Stimulated activated naive CD8-positive, alpha-beta T cell treated with anti-CD3 and anti-CD28 coated beads, Interleukin-15, amount 100 ng/mL, for 72 hours (primary cell): ENCODE data around the gene ALOX15B.

Experiments used
- ATAC-seq: fragments of 150-1000 bp; cut with Tn5 transposase; 2 replicates; pipeline ENCODE4 v1.10.0; 2021; ENCODE audit warnings: mild to moderate bottlenecking, moderate library complexity
- DNase-seq, 2 donors: peaks; one replicate each; pipeline ENCODE4 v3.0.0; 2021 to 2022
- H3K27ac Mint-ChIP-seq, 2 donors: one replicate each; pipeline ENCODE4 v1.8.0; 2022; ENCODE audit warnings: mild to moderate bottlenecking in 2 of 2, mixed read lengths in 2 of 2, moderate library complexity in 2 of 2
- H3K27me3 Mint-ChIP-seq: one replicate; pipeline ENCODE4 v1.8.0; 2022; ENCODE audit warnings: mixed read lengths
- H3K4me1 Mint-ChIP-seq: one replicate; pipeline ENCODE4 v1.8.0; 2022; ENCODE audit warnings: mild to moderate bottlenecking, mixed read lengths
- H3K4me3 Mint-ChIP-seq, 2 donors: one replicate each; pipeline ENCODE4 v1.8.0; 2022; ENCODE audit warnings: mild to moderate bottlenecking in 2 of 2, mixed read lengths in 2 of 2, moderate library complexity in 1 of 2
- H3K9me3 Mint-ChIP-seq, 2 donors: one replicate each; pipeline ENCODE4 v1.8.0; 2022; ENCODE audit warnings: mixed read lengths in 2 of 2

Gene ALOX15B

DNA sequence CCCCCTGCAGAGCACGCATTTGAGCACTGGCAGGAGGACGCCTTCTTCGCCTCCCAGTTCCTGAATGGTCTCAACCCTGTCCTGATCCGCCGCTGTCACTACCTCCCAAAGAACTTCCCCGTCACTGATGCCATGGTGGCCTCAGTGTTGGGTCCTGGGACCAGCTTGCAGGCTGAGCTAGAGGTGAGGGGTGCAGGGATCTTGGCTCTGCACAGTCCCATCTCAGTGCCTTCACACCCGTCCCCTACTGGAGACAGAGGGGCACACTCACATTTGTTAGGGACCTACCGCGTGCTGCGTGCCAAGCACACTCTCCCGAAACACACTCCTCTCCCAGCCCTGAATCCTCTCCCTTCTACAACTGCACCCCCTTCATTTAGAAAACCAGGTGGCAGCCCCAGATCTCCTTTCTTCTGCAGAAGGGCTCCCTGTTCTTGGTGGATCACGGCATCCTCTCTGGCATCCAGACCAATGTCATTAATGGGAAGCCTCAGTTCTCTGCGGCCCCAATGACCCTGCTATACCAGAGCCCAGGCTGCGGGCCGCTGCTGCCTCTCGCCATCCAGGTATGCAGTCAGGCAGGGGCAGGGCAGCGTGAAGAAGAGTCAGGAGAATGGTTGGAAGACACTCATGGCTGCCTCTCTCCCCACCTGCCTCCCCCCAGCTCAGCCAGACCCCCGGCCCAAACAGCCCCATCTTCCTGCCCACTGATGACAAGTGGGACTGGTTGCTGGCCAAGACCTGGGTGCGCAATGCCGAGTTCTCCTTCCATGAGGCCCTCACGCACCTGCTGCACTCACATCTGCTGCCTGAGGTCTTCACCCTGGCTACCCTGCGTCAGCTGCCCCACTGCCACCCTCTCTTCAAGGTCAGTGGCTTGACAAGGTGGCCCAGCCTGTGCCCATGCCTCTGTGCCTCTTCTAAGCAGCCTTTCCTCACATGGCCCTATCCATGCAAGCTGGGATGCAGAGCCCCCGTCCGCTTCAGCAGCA lies 6.3 kb downstream of the ALOX15B start:
- H3K4me3 Mint-ChIP-seq: no peak overlapping the region
- no peak for ATAC-seq
- H3K4me1 Mint-ChIP-seq: no peaks in the 10 kb centered on the region
- DNase-seq: no peak
- no peak overlapping the region for H3K27ac Mint-ChIP-seq
- peaks cover 18% of the 10 kb centered on the region for H3K27me3 Mint-ChIP-seq
- H3K9me3 Mint-ChIP-seq: no peaks in the 10 kb centered on the region

DNA sequence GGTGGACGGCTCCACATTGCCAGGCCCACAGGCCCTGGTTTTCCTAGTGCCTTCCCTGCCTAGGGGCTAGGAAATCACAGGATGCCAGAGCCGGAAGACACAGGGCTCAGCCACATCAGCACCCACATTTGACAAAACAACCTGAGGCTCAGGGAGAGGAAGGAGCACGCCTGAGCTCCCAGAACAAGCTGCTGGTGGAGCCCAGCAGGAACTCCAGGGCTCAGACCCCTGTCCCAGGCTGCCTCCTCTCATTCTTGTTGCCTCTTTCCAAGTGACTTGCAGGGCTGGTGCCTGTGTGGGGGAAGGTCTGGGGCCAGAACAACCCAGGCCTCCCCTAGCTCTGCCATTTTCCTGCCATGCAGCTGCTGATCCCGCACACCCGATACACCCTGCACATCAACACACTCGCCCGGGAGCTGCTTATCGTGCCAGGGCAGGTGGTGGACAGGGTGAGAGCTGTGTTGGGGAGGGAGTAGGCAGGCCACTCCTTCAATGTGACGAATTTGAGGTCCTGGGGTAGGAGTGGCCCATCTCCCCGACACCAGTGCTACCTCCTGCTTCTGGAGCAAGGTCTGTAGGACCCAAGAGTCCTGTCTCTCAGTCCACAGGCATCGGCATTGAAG lies 7.6 kb downstream of the ALOX15B start:
- Mint-ChIP-seq H3K27ac (peak overlapping the region in 1 of 2 donors; percentile 55), H3K4me1 (no peaks in the 10 kb centered on the region), H3K9me3 (no peaks in the 10 kb centered on the region), H3K4me3 (no peak overlapping the region), H3K27me3 (peaks cover 6% of the 10 kb centered on the region)
- ATAC-seq (no peak), DNase-seq (no peak)

DNA sequence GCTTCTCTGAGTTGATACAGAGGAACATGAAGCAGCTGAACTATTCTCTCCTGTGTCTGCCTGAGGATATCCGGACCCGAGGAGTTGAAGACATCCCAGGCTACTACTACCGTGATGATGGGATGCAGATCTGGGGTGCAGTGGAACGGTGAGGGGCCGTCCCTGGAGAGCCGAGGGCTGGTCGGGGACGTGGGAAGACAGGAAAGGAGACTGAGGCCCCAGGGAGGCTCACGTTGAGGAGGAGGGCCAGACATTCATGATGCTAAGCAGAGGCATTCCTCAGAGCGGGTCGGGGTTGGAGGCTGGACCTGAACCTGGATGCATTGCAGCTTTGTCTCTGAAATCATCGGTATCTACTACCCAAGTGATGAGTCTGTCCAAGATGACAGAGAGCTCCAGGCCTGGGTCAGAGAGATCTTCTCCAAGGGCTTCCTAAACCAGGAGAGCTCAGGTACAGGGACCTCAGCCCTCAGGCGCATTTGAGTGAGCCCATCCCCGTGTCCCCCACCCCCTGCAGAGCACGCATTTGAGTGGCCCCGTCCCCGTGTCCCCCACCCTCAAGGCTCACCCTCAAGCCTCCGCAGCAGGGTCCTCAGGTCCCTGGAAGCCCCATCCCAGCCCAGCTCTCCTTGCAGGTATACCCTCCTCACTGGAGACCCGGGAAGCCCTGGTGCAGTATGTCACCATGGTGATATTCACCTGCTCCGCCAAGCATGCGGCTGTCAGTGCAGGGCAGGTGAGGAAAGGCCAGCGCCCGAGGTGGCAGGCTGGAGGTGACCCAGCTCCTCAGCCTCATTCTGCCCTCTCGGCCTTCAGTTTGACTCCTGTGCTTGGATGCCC lies 8.3 kb downstream of the ALOX15B start:
- Mint-ChIP-seq H3K27ac (peak overlapping the region in 1 of 2 donors; percentile 55), H3K27me3 (peaks cover 6% of the 10 kb centered on the region), H3K4me1 (no peaks in the 10 kb centered on the region), H3K9me3 (no peaks in the 10 kb centered on the region), H3K4me3 (no peak overlapping the region)
- DNase-seq (no peak), ATAC-seq (no peak)

DNA sequence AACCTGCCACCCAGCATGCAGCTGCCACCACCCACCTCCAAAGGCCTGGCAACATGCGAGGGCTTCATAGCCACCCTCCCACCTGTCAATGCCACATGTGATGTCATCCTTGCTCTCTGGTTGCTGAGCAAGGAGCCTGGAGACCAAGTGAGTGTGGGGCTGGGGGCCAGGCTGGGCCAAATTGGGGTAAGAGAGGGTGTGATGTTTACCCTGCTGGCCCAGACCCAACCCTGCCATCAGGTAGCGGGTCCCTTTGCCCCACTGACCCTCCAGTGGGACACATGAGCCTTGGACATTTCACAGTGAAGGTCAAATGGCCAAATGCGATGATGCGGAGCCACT lies 8.9 kb downstream of the ALOX15B start:
- Mint-ChIP-seq H3K27ac (no peak overlapping the region), H3K4me1 (no peaks in the 10 kb centered on the region), H3K4me3 (no peak overlapping the region), H3K27me3 (peaks cover 6% of the 10 kb centered on the region), H3K9me3 (no peaks in the 10 kb centered on the region)
- DNase-seq (no peak), ATAC-seq (no peak)

DNA sequence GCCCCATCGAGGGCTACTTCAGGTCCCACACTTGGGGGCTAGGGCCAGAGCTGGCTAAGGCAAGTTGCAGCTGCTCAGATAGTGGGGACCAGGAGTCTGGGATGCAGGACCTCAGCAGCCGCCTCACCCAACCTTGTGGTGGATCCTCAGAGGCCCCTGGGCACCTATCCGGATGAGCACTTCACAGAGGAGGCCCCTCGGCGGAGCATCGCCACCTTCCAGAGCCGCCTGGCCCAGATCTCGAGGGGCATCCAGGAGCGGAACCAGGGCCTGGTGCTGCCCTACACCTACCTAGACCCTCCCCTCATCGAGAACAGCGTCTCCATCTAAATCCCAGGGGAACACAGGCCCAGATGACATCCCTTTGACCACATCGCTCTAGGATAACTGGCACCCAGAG lies 9.4 kb downstream of the ALOX15B start:
- DNase-seq (no peak), ATAC-seq (no peak)
- Mint-ChIP-seq H3K9me3 (no peaks in the 10 kb centered on the region), H3K4me3 (no peak overlapping the region), H3K27me3 (peaks cover 6% of the 10 kb centered on the region), H3K4me1 (no peaks in the 10 kb centered on the region), H3K27ac (no peak overlapping the region)

DNA sequence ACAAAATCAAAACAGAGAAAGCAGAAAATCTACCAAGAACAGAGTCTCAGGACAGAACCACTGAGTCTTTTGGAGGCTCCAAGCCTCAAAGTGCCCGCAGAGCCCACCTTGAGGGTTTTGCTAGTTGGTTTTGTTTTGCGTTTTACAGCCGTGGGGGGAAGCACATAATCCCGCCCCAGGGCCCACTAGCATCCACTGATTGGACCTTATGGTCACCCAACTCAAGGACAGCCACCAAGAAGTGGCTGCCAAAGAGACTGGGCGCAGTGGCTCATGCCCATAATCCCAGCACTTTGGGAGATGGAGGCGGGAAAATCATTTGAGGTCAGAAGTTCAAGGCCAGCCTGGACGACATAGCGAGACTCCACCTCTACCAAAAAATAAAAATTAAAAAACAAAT lies 9.9 kb downstream of the ALOX15B start:
- Mint-ChIP-seq H3K9me3 (no peaks in the 10 kb centered on the region), H3K4me1 (no peaks in the 10 kb centered on the region), H3K27me3 (peaks cover 6% of the 10 kb centered on the region), H3K4me3 (no peak overlapping the region), H3K27ac (no peak overlapping the region)
- ATAC-seq (no peak), DNase-seq (no peak)

GRCh38 chr17:8051831-8052230 lies 13.0 kb downstream of the ALOX15B start:
- DNase-seq: no peak
- ATAC-seq: no peak
- H3K4me3 Mint-ChIP-seq: no peak overlapping the region
- H3K4me1 Mint-ChIP-seq: peaks cover 14% of the 10 kb centered on the region
- no peaks in the 10 kb centered on the region for H3K9me3 Mint-ChIP-seq
- H3K27ac Mint-ChIP-seq: no peak overlapping the region
- H3K27me3 Mint-ChIP-seq: peaks cover 15% of the 10 kb centered on the region

DNA sequence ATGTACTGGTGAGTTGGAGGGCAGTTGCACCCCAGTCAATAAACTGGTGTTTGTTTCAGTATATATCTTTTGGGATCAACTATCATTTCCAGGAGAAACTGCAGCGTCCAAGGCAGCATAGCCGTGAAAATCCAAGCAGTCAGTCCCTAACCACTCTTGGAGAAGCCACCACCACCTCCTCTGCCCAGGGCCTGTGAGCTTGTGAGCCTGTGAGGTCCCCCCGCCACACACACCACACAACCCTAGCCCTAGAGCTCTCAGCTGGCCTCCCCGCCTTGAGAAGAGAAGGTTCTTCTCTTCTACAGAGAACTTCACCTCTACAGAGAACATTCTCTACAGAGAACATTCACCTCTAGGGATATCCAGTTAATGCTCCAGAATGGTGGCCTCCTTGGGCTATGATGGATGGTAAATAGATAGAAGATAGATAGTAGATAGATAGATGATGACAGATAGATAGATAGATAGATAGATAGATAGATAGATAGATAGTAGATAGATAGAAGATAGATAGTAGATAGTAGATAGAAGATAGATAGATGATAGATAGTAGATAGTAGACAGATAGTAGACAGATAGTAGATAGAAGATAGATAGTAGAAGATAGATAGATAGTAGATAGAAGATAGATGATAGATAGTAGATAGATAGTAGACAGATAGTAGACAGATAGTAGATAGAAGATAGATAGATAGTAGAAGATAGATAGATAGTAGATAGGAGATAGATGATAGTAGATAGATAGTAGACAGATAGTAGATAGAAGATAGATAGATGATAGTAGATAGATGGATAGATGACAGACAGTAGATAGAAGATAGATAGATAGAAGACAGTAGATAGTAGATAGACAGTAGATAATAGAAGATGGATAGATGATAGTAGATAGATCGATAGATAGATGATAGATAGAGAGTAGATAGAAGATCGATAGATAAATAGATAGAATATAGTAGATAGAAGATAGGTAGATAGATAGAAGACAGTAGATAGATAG lies 13.7 kb downstream of the ALOX15B start:
- no peak overlapping the region for H3K4me3 Mint-ChIP-seq
- H3K4me1 Mint-ChIP-seq: peaks cover 22% of the 10 kb centered on the region
- ATAC-seq (no peak), DNase-seq (no peak)
- no peak overlapping the region for H3K27ac Mint-ChIP-seq
- H3K27me3 Mint-ChIP-seq: peaks cover 21% of the 10 kb centered on the region
- no peaks in the 10 kb centered on the region for H3K9me3 Mint-ChIP-seq

DNA sequence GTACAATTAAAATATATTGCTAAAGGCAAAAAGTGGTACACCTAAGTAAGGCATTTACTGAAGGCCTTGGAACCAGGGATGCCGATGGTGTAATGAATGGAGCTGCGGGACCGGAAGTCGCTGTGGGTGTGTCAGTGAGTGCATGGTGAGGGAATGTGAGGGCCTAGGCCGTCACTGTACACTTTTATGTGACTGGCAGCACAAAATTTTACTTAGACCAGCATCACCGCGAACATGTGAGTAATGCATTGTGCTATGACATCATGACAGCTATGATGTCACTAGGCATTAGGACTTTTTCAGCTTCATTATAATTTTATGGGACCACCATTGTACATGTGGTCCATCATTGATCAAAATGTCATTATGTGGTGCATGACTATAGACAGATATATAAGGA lies 14.7 kb downstream of the ALOX15B start:
- no peaks in the 10 kb centered on the region for H3K9me3 Mint-ChIP-seq
- no peak for ATAC-seq
- no peak overlapping the region for H3K27ac Mint-ChIP-seq
- DNase-seq: no peak
- H3K27me3 Mint-ChIP-seq: peaks cover 32% of the 10 kb centered on the region
- peaks cover 22% of the 10 kb centered on the region for H3K4me1 Mint-ChIP-seq
- no peak overlapping the region for H3K4me3 Mint-ChIP-seq

DNA sequence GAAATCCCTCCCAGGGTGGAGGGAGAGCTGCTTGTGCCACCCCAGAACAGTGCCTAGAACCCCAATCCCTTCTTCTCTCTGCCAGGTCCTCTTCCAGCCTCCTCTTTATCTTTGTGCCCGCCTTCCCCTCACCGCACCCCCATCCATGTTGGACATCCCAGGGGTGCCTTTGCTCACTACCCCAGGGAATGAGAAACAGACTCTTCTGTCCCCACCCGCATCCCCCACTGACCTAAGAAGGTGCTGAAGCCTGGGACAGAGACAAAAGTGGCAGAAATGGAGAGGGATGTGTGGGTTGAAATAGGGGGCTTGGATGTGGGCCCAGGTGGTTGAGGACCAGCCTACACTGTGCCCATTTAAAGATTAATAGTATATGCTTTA lies 17.0 kb downstream of the ALOX15B start:
- no peak for ATAC-seq
- Mint-ChIP-seq H3K27ac (peak overlapping the region in 1 of 2 donors; percentile 1), H3K4me3 (no peak overlapping the region), H3K27me3 (peaks cover 54% of the 10 kb centered on the region), H3K9me3 (no peaks in the 10 kb centered on the region), H3K4me1 (peaks cover 28% of the 10 kb centered on the region)
- no peak for DNase-seq

- peak; percentile 44 to 77 for DNase-seq
- no peak overlapping the region for H3K27ac Mint-ChIP-seq
- H3K4me3 Mint-ChIP-seq: peak overlapping the region in 1 of 2 donors; percentile 21
- peak; percentile 94 for ATAC-seq
- H3K4me1 Mint-ChIP-seq: peaks cover 28% of the 10 kb centered on the region
- H3K27me3 Mint-ChIP-seq: peaks cover 60% of the 10 kb centered on the region
- no peaks in the 10 kb centered on the region for H3K9me3 Mint-ChIP-seq
These were observed 17.5 kb downstream of the ALOX15B start for GRCh38 chr17:8056232-8056975.

DNA sequence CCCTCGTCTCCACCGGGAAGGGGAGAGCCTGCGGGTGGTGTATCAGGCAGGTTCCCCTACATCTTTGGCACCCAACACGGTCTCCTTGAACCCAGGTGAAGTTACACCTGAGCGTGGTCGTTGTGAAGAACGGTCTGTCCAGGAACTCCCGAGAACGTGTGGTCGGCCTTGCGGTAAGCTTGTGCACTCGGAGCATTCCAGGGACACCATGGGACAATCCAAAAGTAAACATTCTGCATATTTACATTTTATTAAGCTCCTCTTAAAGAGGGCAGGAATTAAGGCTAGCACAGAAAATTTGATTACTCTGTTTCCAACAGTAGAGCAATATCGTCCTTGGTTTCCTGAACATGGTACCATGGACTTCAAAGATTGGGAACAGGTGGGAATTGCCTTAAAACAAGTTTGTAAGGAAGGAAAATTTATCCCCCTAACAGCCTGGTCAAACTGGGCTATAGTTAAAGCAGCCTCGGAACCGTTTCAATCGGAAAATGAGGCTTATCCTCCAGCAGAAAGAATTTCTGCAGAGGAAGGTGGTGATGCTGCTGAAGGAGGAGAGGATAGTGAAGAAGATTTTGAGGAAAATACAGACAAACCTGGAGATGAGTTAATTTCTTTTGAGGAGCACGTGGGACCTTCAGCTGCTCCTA lies 18.2 kb downstream of the ALOX15B start:
- peak overlapping the region in 1 of 2 donors; percentile 14 for H3K4me3 Mint-ChIP-seq
- ATAC-seq (no peak), DNase-seq (no peak)
- no peak overlapping the region for H3K27ac Mint-ChIP-seq
- peaks cover 67% of the 10 kb centered on the region for H3K27me3 Mint-ChIP-seq
- no peaks in the 10 kb centered on the region for H3K9me3 Mint-ChIP-seq
- peaks cover 28% of the 10 kb centered on the region for H3K4me1 Mint-ChIP-seq

- Mint-ChIP-seq H3K27me3 (peaks cover 73% of the 10 kb centered on the region), H3K4me1 (peaks cover 28% of the 10 kb centered on the region), H3K27ac (no peak overlapping the region), H3K4me3 (no peak overlapping the region), H3K9me3 (no peaks in the 10 kb centered on the region)
- DNase-seq (peak; percentile 63 to 64), ATAC-seq (peak; percentile 78)
These were observed 18.8 kb downstream of the ALOX15B start for GRCh38 chr17:8057691-8058114.

GRCh38 chr17:8059131-8059530 lies 20.3 kb downstream of the ALOX15B start:
- DNase-seq (no peak), ATAC-seq (no peak)
- H3K9me3 Mint-ChIP-seq: no peaks in the 10 kb centered on the region
- no peak overlapping the region for H3K27ac Mint-ChIP-seq
- H3K4me1 Mint-ChIP-seq: peaks cover 28% of the 10 kb centered on the region
- H3K27me3 Mint-ChIP-seq: peaks cover 85% of the 10 kb centered on the region
- H3K4me3 Mint-ChIP-seq: no peak overlapping the region
